SK-N-SH (cell line): ENCODE measurements around the gene TIGD3. TPM values are rescaled to one million over a fixed set of nuclear protein-coding genes. Genes with fewer than 3 reads are reported as not detected.

Experiments
- CTCF ChIA-PET: fragments of 300-600, 350-600 bp; formaldehyde crosslinking; extraction: SDS; loops from one replicate; lab custom pipeline; 2021; lab: Yijun Ruan, JAX
- POLR2A ChIA-PET: fragments of 350-600 bp; sonication (Branson Sonifier 250); formaldehyde crosslinking; extraction: SDS; loops from one replicate; lab custom pipeline; 2020; ENCODE audit warnings: antibody characterized with exemption, inconsistent platforms; lab: Yijun Ruan, JAX
- DNase-seq: peaks from one replicate; pipeline ENCODE4 v3.0.0; 2012
- H2AFZ ChIP-seq: fragments of 200-600 bp; sonication (generic); 2 replicates; pipeline ENCODE4 v1.8.1; 2016; ENCODE audit warnings: antibody characterized with exemption, mild to moderate bottlenecking, low read depth
- H3F3A ChIP-seq: fragments of 200-600 bp; sonication (generic); replicated peaks from 2 replicates; pipeline ENCODE3; 2016; ENCODE audit warnings: antibody characterized with exemption, mild to moderate bottlenecking; ENCODE audit not compliant: insufficient read depth
- H3K27ac ChIP-seq, 2 experiments: fragments of 200-500 bp in 1 of 2; fragments of 200-600 bp in 1 of 2; sonication (Bioruptor generic) in 1 of 2; sonication (generic), shearing (Covaris generic) in 1 of 2; 2 replicates each; pipeline versions ENCODE4 v1.5.1 to v1.6.1; 2014 to 2016; ENCODE audit warnings: low read depth in 2 of 2, inconsistent platforms in 1 of 2, low read length in 1 of 2, mild to moderate bottlenecking in 1 of 2, mixed read lengths in 1 of 2
- H3K27me3 ChIP-seq: fragments of 200-600 bp; sonication (generic), shearing (Covaris generic); 2 replicates; pipeline ENCODE4 v1.6.1; 2016; ENCODE audit warnings: mixed run types; ENCODE audit not compliant: insufficient read depth
- H3K36me3 ChIP-seq, 2 experiments: fragments of 200-500 bp in 1 of 2; fragments of 200-600 bp in 1 of 2; sonication (Bioruptor generic) in 1 of 2; sonication (generic) in 1 of 2; replicated peaks in 1 of 2; 2 replicates each; pipeline versions ENCODE3 to v1.5.1; 2014 to 2016; ENCODE audit warnings: low read length in 1 of 2, mild to moderate bottlenecking in 1 of 2; ENCODE audit not compliant: insufficient read depth in 2 of 2, control insufficient read depth in 1 of 2
- H3K4me1 ChIP-seq, 2 experiments: fragments of 200-500 bp in 1 of 2; fragments of 200-600 bp in 1 of 2; sonication (Bioruptor generic) in 1 of 2; sonication (generic), shearing (Covaris generic) in 1 of 2; 2 replicates each; pipeline versions ENCODE4 v1.5.1 to v1.6.1; 2014 to 2016; ENCODE audit warnings: low read depth in 1 of 2, low read length in 1 of 2, mixed run types in 1 of 2; ENCODE audit not compliant: insufficient read depth in 2 of 2, control insufficient read depth in 1 of 2
- H3K4me2 ChIP-seq: fragments of 200-600 bp; sonication (generic), shearing (Covaris generic); 2 replicates; pipeline ENCODE4 v1.6.1; 2017; ENCODE audit warnings: mixed run types
- H3K4me3 ChIP-seq, 2 experiments: fragments of 200-500 bp in 1 of 2; fragments of 200-600 bp in 1 of 2; sonication (Bioruptor generic) in 1 of 2; sonication (generic), shearing (Covaris generic) in 1 of 2; 2 replicates each; pipeline versions ENCODE4 v1.5.1 to v1.8.1; 2014 to 2016; ENCODE audit warnings: low read depth in 2 of 2, inconsistent platforms in 1 of 2, low read length in 1 of 2, mild to moderate bottlenecking in 1 of 2, mixed read lengths in 1 of 2, moderate library complexity in 1 of 2
- H3K79me2 ChIP-seq: fragments of 200-600 bp; sonication (generic); 2 replicates; pipeline ENCODE4 v1.8.1; 2017; ENCODE audit warnings: mild to moderate bottlenecking; ENCODE audit not compliant: insufficient read depth
- H3K9ac ChIP-seq: fragments of 200-600 bp; sonication (generic); 2 replicates; pipeline ENCODE4 v1.6.1; 2017; ENCODE audit warnings: mixed run types
- H3K9me2 ChIP-seq: fragments of 200-600 bp; sonication (generic); 2 replicates; pipeline ENCODE4 v1.6.1; 2017; ENCODE audit warnings: mixed run types
- H3K9me3 ChIP-seq: fragments of 200-600 bp; sonication (generic); 2 replicates; pipeline ENCODE4 v1.6.1; 2017; ENCODE audit warnings: mixed run types, mild to moderate bottlenecking, moderate library complexity
- H4K20me1 ChIP-seq: fragments of 200-600 bp; sonication (generic); 2 replicates; pipeline ENCODE4 v1.6.1; 2017; ENCODE audit warnings: mild to moderate bottlenecking, mixed run types; ENCODE audit not compliant: insufficient read depth
- CHD2 ChIP-seq: fragments of 150-350 bp; IDR thresholded peaks from 2 replicates; pipeline ENCODE4 v1.6.1; 2018; ENCODE audit warnings: low read length; ENCODE audit not compliant: partially characterized antibody
- ELF1 ChIP-seq: IDR thresholded peaks from 2 replicates; pipeline ENCODE4 v1.4.0; 2012
- EP300 ChIP-seq, 2 experiments: IDR thresholded peaks; 2 replicates each; pipeline versions ENCODE4 v1.4.0 to v1.6.1; 2012; ENCODE audit warnings: borderline replicate concordance in 1 of 2, low read depth in 1 of 2, low read length in 1 of 2
- EZH2phosphoT487 ChIP-seq: fragments of 200-600 bp; sonication (generic); IDR thresholded peaks from 2 replicates; pipeline ENCODE4 v1.6.1; 2017; ENCODE audit warnings: low read depth, mixed run types, mild to moderate bottlenecking, antibody characterized with exemption, moderate library complexity, borderline replicate concordance
- FOXJ3 ChIP-seq: sonication (generic); formaldehyde crosslinking; IDR thresholded peaks from 2 replicates; pipeline ENCODE4 v1.5.1; 2020; ENCODE audit warnings: mild to moderate bottlenecking, missing genetic modification reagents
- GABPA ChIP-seq: IDR thresholded peaks from 2 replicates; pipeline ENCODE4 v1.4.0; 2012; ENCODE audit warnings: low read depth, mild to moderate bottlenecking
- JUND ChIP-seq: IDR thresholded peaks from 2 replicates; pipeline ENCODE4 v1.4.0; 2012
- MEF2A ChIP-seq: IDR thresholded peaks from 2 replicates; pipeline ENCODE4 v1.4.0; 2012; ENCODE audit warnings: low read depth, borderline replicate concordance
- MXI1 ChIP-seq: IDR thresholded peaks from 2 replicates; pipeline ENCODE4 v1.6.1; 2012; ENCODE audit warnings: mild to moderate bottlenecking, low read depth, low read length, improper control_type of control experiment
- NRF1 ChIP-seq: IDR thresholded peaks from 2 replicates; pipeline ENCODE4 v1.6.1; 2012; ENCODE audit warnings: low read depth, mild to moderate bottlenecking, low read length
- RCOR1 ChIP-seq: fragments of 150-350 bp; IDR thresholded peaks from 2 replicates; pipeline ENCODE4 v1.6.1; 2017; ENCODE audit warnings: antibody characterized with exemption, low read length
- SMC3 ChIP-seq: IDR thresholded peaks from 2 replicates; pipeline ENCODE4 v1.6.1; 2012; ENCODE audit warnings: low read depth, low read length, improper control_type of control experiment
- TEAD4 ChIP-seq: IDR thresholded peaks from 2 replicates; pipeline ENCODE4 v1.4.0; 2012; ENCODE audit warnings: mild to moderate bottlenecking, borderline replicate concordance; ENCODE audit not compliant: insufficient read depth
- WGBS: methylation state at CpG from one replicate; pipeline ENCODE4 v1.1.6; 2017; ENCODE audit warnings: low lambda C conversion rate; 5-methylcytosine and 5-hydroxymethylcytosine counted together
- polyA plus RNA-seq, 3 experiments: library from polyadenylated mRNA; depleted of rRNA; stranded (reverse); fragments of >200 nt; gene quantifications; 2 replicates each; pipeline ENCODE4 v1.2.3, GENCODE V29; 2012
- TF ChIP-seq, protein P1 (sequence below): fragments of 200-600 bp; sonication (generic); IDR thresholded peaks from 2 replicates; pipeline ENCODE4 v1.6.1; 2017; ENCODE audit warnings: antibody characterized with exemption, mild to moderate bottlenecking, moderate library complexity
- TF ChIP-seq, protein P2 (sequence below): fragments of 150-350 bp; IDR thresholded peaks from 2 replicates; pipeline ENCODE4 v1.6.1; 2016; ENCODE audit warnings: mild to moderate bottlenecking, low read depth, low read length
- TF ChIP-seq, protein P3 (sequence below): IDR thresholded peaks from 2 replicates; pipeline ENCODE4 v1.6.1; 2012; ENCODE audit warnings: mild to moderate bottlenecking, low read depth, low read length, moderate library complexity
- TF ChIP-seq, protein P4 (sequence below): IDR thresholded peaks from 2 replicates; pipeline ENCODE4 v1.4.0; 2012; ENCODE audit warnings: low read depth, borderline replicate concordance
- TF ChIP-seq, protein P5 (sequence below): IDR thresholded peaks from 2 replicates; pipeline ENCODE4 v1.4.0; 2012; ENCODE audit warnings: low read depth

The TIGD3 gene
- polyA plus RNA-seq, 1 of the 3 experiments (the other 2 are of a cell fraction): 0.41 TPM

DNA sequence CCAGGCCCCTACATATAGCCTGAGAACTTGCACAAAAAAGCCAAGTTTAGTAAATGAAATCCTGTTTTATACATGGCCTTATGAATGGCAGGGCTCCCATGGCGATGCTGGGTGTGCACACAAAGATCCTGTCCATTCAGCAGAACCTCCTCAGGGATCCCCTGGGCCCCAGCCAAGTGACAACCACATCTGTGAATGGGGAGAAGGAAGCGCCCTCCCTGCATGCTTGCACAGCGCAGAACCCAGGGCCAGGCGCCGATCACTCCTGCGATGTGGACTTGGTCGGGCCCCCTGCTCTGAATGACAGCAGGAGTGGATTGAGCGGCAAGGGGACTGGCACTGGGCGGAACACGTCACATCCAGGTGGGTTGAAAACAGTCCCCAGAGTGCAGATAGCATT is 44.3 kb upstream of the TIGD3 start:
- CTCF ChIA-PET: interaction anchor here (1.0 to 24.1 kb wide), 3 partner anchors 19 to 85 kb away, joined by 3 to 1118 read pairs (median 271); partner anchors contain the start of gene DPF2
- no peak overlapping the region; a peak in 1 of 4 replicates for H3K27ac ChIP-seq

DNA sequence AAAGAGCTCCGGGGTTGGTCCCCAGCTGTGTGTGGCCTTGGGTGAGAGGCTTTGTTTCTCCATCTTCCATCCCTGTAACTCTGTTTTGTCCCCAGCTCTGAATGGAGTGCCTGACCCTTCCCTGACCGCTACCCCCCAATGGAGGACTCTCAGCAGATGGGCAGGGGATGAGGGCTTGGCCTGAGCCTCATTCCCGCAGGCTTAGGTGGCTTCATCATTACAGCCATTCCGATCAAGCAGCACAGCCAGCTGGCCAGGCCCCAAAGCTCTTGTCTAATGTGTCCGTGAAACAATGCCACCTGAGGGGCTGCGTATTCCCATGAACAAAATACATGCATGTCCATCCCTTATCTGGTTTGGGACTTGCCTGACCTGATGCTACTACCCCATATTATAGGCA is 43.8 kb upstream of the TIGD3 start:
- WGBS: 92% methylated on average over 5 of the region's 6 CpGs
- H3K9me3 ChIP-seq: no peaks in the 10 kb centered on the region
- no peak overlapping the region for H2AFZ ChIP-seq
- H3K9ac ChIP-seq: no peak overlapping the region
- no peaks in the 10 kb centered on the region for H3K36me3 ChIP-seq
- ChIA-PET CTCF (interaction anchor here (1.0 to 24.1 kb wide), 4 partner anchors 18 to 91 kb away, joined by 3 to 1118 read pairs (median 137); partner anchors contain the start of gene DPF2), POLR2A (interaction anchor here (1.0 to 1.3 kb wide), 3 partner anchors 8 to 23 kb away, joined by 3 to 5 read pairs (median 4); no protein-coding TSS in a partner anchor)
- H4K20me1 ChIP-seq: peaks cover under 1% of the 10 kb centered on the region
- peaks cover 4% of the 10 kb centered on the region for H3K79me2 ChIP-seq
- no peak for DNase-seq
- no peak for TF ChIP-seq MXI1
- TF ChIP-seq RCOR1: no peak
- TF ChIP-seq SMC3: no peak
- TF ChIP-seq EZH2phosphoT487: no peak
- TF ChIP-seq, protein P1, sequence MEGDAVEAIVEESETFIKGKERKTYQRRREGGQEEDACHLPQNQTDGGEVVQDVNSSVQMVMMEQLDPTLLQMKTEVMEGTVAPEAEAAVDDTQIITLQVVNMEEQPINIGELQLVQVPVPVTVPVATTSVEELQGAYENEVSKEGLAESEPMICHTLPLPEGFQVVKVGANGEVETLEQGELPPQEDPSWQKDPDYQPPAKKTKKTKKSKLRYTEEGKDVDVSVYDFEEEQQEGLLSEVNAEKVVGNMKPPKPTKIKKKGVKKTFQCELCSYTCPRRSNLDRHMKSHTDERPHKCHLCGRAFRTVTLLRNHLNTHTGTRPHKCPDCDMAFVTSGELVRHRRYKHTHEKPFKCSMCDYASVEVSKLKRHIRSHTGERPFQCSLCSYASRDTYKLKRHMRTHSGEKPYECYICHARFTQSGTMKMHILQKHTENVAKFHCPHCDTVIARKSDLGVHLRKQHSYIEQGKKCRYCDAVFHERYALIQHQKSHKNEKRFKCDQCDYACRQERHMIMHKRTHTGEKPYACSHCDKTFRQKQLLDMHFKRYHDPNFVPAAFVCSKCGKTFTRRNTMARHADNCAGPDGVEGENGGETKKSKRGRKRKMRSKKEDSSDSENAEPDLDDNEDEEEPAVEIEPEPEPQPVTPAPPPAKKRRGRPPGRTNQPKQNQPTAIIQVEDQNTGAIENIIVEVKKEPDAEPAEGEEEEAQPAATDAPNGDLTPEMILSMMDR: no peak
- TF ChIP-seq, protein P2, sequence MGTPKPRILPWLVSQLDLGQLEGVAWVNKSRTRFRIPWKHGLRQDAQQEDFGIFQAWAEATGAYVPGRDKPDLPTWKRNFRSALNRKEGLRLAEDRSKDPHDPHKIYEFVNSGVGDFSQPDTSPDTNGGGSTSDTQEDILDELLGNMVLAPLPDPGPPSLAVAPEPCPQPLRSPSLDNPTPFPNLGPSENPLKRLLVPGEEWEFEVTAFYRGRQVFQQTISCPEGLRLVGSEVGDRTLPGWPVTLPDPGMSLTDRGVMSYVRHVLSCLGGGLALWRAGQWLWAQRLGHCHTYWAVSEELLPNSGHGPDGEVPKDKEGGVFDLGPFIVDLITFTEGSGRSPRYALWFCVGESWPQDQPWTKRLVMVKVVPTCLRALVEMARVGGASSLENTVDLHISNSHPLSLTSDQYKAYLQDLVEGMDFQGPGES: no peak
- TF ChIP-seq TEAD4: no peak
- TF ChIP-seq MEF2A: no peak
- TF ChIP-seq EP300 (IDR thresholded peaks at IDR 0.05; ENCODE audit: borderline replicate concordance in 1 of 2, low read depth in 1 of 2, low read length in 1 of 2): no peak
- TF ChIP-seq, protein P3, sequence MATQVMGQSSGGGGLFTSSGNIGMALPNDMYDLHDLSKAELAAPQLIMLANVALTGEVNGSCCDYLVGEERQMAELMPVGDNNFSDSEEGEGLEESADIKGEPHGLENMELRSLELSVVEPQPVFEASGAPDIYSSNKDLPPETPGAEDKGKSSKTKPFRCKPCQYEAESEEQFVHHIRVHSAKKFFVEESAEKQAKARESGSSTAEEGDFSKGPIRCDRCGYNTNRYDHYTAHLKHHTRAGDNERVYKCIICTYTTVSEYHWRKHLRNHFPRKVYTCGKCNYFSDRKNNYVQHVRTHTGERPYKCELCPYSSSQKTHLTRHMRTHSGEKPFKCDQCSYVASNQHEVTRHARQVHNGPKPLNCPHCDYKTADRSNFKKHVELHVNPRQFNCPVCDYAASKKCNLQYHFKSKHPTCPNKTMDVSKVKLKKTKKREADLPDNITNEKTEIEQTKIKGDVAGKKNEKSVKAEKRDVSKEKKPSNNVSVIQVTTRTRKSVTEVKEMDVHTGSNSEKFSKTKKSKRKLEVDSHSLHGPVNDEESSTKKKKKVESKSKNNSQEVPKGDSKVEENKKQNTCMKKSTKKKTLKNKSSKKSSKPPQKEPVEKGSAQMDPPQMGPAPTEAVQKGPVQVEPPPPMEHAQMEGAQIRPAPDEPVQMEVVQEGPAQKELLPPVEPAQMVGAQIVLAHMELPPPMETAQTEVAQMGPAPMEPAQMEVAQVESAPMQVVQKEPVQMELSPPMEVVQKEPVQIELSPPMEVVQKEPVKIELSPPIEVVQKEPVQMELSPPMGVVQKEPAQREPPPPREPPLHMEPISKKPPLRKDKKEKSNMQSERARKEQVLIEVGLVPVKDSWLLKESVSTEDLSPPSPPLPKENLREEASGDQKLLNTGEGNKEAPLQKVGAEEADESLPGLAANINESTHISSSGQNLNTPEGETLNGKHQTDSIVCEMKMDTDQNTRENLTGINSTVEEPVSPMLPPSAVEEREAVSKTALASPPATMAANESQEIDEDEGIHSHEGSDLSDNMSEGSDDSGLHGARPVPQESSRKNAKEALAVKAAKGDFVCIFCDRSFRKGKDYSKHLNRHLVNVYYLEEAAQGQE: no peak
- no peak for TF ChIP-seq GABPA
- TF ChIP-seq ELF1: no peak
- TF ChIP-seq JUND: no peak
- TF ChIP-seq, protein P4, sequence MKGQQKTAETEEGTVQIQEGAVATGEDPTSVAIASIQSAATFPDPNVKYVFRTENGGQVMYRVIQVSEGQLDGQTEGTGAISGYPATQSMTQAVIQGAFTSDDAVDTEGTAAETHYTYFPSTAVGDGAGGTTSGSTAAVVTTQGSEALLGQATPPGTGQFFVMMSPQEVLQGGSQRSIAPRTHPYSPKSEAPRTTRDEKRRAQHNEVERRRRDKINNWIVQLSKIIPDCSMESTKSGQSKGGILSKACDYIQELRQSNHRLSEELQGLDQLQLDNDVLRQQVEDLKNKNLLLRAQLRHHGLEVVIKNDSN: no peak
- no peak for TF ChIP-seq CHD2
- peaks cover 10 to 28% of the 10 kb centered on the region in 2 experiments; a peak in 2 of 4 replicates for H3K4me1 ChIP-seq
- peak overlapping the region in 1 of 2 experiments; percentile 18; a peak in 1 of 4 replicates for H3K27ac ChIP-seq
- no peaks in the 10 kb centered on the region for H3K27me3 ChIP-seq
- H3F3A ChIP-seq: peaks cover 16% of the 10 kb centered on the region
- no peaks in the 10 kb centered on the region for H3K9me2 ChIP-seq
- H3K4me2 ChIP-seq: no peak overlapping the region
- H3K4me3 ChIP-seq: no peak overlapping the region

More for the DNA sequence above, 44.3 kb upstream of the TIGD3 start:
- Histone ChIP-seq H4K20me1 (no peaks in the 10 kb centered on the region), H3K9me2 (no peaks in the 10 kb centered on the region), H3K36me3 (no peaks in the 10 kb centered on the region), H3K9ac (no peak overlapping the region), H2AFZ (no peak overlapping the region), H3K4me2 (no peak overlapping the region), H3K4me1 (peaks cover 10 to 28% of the 10 kb centered on the region in 2 experiments; a peak in 2 of 4 replicates), H3K4me3 (no peak overlapping the region), H3K27me3 (no peaks in the 10 kb centered on the region), H3K9me3 (no peaks in the 10 kb centered on the region), H3K79me2 (no peaks in the 10 kb centered on the region; the same call in 1 of the 2 replicates), H3F3A (peaks cover 21% of the 10 kb centered on the region)
- no peak for DNase-seq
- TF ChIP-seq MEF2A: no peak
- TF ChIP-seq, protein P4: no peak
- TF ChIP-seq NRF1: no peak
- TF ChIP-seq, protein P5, sequence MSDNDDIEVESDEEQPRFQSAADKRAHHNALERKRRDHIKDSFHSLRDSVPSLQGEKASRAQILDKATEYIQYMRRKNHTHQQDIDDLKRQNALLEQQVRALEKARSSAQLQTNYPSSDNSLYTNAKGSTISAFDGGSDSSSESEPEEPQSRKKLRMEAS: no peak
- no peak for TF ChIP-seq FOXJ3
- POLR2A ChIA-PET: interaction anchor here (1.0 to 1.3 kb wide), 3 partner anchors 8 to 22 kb away, joined by 3 to 5 read pairs (median 4); no protein-coding TSS in a partner anchor
- WGBS: 86% methylated on average over 10 of the region's 10 CpGs
